Activated T-cell treated with anti-CD3 and anti-CD28 coated beads, Interleukin-2, amount 50 U/mL, for 48 hours (primary cell): ENCODE data around the gene CRTAP.
"Not testable (repeated sequence)": the region's sequence is repeated elsewhere in the genome, so short reads cannot be mapped to it uniquely, and the experiment has no call there.

Experiments
- DNase-seq, 2 experiments: peaks; one replicate each; pipeline ENCODE4 v3.0.0-alpha.2; 2020

CRTAP gene

GRCh38 chr3:33145221-33145900 is 31.5 kb downstream of the CRTAP start:
- no peak for DNase-seq

- DNase-seq: no peak
Observed at GRCh38 chr3:33145901-33146580, 32.2 kb downstream of the CRTAP start.

GRCh38 chr3:33146791-33147445 is 33.1 kb downstream of the CRTAP start:
- no peak for DNase-seq

GRCh38 chr3:33149342-33149741 is 35.5 kb downstream of the CRTAP start:
- no peak for DNase-seq

DNA sequence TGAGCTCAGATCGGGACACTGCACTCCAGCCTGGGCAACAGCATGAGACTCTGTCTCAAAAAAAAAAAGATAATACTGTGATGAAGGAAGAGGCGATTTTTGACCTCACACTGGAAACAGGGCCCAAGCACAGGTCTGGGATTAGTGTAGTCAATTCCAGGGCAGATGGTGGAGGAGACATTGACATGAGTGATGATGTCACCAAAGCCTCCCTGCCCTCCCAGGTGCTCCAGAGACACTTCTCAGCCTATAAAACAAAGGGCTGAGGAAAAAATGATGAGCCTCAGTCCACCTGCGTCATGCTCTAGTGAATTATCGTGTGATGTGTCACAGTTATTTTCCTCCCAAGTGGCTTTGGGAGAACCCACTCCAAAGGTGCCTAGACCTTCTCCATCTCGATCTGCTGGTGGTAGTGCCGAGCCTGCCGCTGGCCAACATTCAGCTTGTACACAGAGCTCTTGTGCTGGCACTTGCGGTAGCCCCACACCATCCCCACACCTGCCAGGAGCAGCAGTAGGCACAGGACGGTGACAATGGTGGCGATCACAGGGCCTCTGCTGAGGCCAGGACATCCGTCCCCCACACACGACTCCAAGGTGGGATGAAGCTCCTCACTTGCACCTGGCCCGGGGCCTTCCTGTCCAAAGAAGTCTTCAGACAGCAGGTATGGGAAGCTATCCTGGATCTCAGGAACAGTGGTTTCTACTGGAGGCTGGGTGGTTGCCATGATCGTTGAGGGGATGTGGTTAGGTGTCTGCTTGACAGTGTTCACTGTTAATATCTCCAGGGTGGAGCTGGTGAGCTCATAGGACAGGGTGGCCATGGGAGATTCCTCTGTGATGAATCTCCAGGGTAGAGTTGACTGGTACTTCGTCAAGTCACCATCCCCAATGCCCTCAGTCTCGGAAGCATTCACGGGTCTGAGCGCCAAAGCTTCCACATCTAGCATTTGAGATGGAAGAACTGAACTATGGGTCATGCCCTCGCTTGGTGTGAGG is 38.8 kb downstream of the CRTAP start:
- DNase-seq: no peak

GRCh38 chr3:33153782-33154181 is 40.0 kb downstream of the CRTAP start:
- DNase-seq: no peak

GRCh38 chr3:33155301-33155700 is 41.5 kb downstream of the CRTAP start:
- no peak for DNase-seq

DNA sequence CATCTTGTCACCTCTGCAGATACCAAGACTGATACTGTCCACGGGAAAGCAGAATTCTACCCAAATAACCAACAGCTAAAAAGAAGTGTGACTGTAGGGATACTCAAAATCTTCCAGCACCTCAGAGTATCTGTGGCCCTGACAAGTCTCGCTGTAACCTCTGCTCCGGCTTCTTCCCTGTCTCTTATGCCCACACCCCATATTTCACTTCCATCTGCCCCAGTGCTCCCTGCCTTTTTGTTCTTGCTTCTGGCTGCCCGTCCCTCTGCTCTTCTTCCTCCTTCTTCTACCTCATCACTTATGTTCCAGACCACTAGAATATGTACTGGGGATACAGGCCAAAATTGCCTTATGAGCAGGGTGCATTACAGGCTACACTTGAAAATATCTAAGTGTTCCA is 45.4 kb downstream of the CRTAP start:
- DNase-seq: no peak

GRCh38 chr3:33159981-33160380 is 46.2 kb downstream of the CRTAP start:
- no peak for DNase-seq

DNA sequence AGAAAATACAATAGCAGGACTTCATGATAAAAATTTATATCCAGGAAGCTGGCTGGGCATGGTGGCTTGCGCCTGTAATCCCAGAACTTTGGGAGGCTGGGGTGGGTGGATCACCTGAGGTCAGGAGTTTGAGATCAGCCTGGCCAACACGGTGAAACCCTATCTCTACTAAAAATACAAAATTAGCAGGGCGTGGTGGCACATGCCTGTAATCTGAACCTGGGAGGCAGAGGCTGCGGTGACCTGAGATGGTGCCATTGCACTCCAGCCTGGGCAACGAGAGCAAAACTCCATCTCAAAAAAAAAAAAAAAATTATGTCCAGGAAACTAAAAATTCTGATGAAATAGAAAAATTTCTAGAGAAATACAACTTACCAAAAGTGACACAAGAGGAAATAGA is 48.8 kb downstream of the CRTAP start:
- DNase-seq: not testable (repeated sequence)

- DNase-seq: no peak
Observed at GRCh38 chr3:33165372-33165771, 51.6 kb downstream of the CRTAP start.

GRCh38 chr3:33166095-33166494 is 52.3 kb downstream of the CRTAP start:
- no peak for DNase-seq

DNA sequence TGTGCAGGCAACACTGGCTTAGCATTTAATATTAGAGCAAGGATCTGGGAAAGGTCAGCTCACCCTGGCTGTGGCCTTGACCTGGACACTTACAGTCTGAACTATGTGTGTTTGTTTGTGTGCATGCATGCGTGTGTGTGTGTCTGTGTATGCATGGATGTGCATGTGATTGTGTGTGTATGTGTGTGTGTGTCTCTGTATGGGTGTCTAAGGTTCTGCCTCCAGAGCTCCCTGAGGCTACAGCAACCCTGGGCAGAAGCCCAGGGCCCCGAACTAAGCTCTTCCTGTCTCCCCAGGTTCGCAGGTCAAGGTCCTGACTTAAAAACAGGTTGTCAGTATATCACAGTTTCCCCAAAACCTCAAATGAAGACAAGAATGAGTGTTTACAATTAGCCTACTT is 53.5 kb downstream of the CRTAP start:
- DNase-seq: no peak

GRCh38 chr3:33167716-33168336 is 54.0 kb downstream of the CRTAP start:
- no peak for DNase-seq

GRCh38 chr3:33170531-33170930 is 56.7 kb downstream of the CRTAP start:
- no peak for DNase-seq

DNA sequence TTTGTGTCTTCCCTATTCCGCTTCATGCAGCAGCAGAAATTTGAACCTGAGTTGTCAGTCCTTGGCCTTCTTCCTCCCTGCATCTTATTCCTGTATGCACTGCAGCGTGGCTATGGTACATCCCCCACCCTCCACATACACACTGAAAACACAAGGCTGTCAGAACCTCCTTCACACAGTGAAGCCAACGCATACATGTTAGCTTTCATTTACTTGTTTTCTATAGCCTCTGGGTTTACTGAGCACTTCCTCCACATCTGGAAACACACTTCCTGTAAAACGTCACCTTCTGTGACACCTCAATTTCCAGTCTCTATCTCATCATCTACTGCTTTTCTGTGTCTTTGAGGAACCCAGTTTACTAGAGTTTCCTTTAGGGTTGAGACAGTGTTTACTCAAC is 57.8 kb downstream of the CRTAP start:
- no peak for DNase-seq

- DNase-seq: no peak
Observed at GRCh38 chr3:33173103-33173502, 59.3 kb downstream of the CRTAP start.

GRCh38 chr3:33173672-33174071 is 59.9 kb downstream of the CRTAP start:
- no peak for DNase-seq

DNA sequence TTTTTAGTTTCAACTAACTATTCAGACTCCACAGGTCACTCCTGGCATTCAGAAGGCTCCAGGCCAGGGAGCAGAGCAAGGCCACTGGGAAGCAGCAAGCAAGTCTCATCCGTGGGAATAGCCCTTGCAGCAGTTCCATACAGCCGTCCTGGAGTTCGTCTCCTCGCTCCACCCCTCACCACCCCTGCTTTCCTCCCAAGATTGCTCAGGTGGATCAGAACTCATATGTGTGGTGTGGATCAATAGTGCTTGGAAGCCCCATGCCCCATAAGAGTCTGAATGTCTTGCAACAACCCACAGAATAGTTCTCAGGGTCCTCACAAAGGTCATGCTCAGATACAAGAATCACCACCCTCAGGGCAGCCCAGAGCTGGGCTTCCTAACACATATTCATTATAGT is 60.3 kb downstream of the CRTAP start:
- DNase-seq: no peak

GRCh38 chr3:33174711-33175414 is 61.0 kb downstream of the CRTAP start:
- no peak for DNase-seq

- DNase-seq: no peak
Observed at GRCh38 chr3:33179132-33179531, 65.3 kb downstream of the CRTAP start.

GRCh38 chr3:33181229-33181628 is 67.4 kb downstream of the CRTAP start:
- no peak for DNase-seq
